Skeletal muscle satellite cell (primary cell): Measurements from ENCODE around the gene DCC.

Source experiments
- H3K27me3 ChIP-seq: 2 replicates; pipeline ENCODE4 v1.7.0; 2013; ENCODE audit warnings: low read length; ENCODE audit not compliant: control insufficient read depth, insufficient read depth
- H3K36me3 ChIP-seq: 2 replicates; pipeline ENCODE4 v1.7.0; 2013; ENCODE audit warnings: mild to moderate bottlenecking, control low read depth, low read length; ENCODE audit not compliant: insufficient read depth
- H3K4me1 ChIP-seq: 2 replicates; pipeline ENCODE4 v1.7.0; 2013; ENCODE audit warnings: low read length; ENCODE audit not compliant: control insufficient read depth, insufficient read depth
- H3K4me2 ChIP-seq: 2 replicates; pipeline ENCODE4 v1.7.0; 2013; ENCODE audit warnings: mild to moderate bottlenecking, low read length
- H3K4me3 ChIP-seq: 2 replicates; pipeline ENCODE4 v1.7.0; 2013; ENCODE audit warnings: low read length
- H3K9ac ChIP-seq: 2 replicates; pipeline ENCODE4 v1.7.0; 2013; ENCODE audit warnings: mild to moderate bottlenecking, low read depth, low read length, moderate library complexity
- H3K9me3 ChIP-seq: replicated peaks from 2 replicates; pipeline ENCODE4 v1.7.0; 2013; ENCODE audit warnings: mild to moderate bottlenecking, control low read depth, low read length

Gene DCC

GRCh38 chr18:52897611-52898484 lies 557.9 kb downstream of the DCC start:
- H3K9me3 ChIP-seq, result peaks cover 5% of the 10 kb centered on the region
- H3K27me3 ChIP-seq, result no peaks in the 10 kb centered on the region
- no peak overlapping the region for H3K9ac ChIP-seq
- no peak overlapping the region for H3K4me3 ChIP-seq
- H3K4me2 ChIP-seq, result no peak overlapping the region
- H3K4me1 ChIP-seq, result no peaks in the 10 kb centered on the region
- H3K36me3 ChIP-seq, result no peaks in the 10 kb centered on the region

GRCh38 chr18:52898485-52899058 lies 558.6 kb downstream of the DCC start:
- no peaks in the 10 kb centered on the region for H3K36me3 ChIP-seq
- no peak overlapping the region for H3K4me3 ChIP-seq
- no peaks in the 10 kb centered on the region for H3K4me1 ChIP-seq
- H3K27me3 ChIP-seq, result no peaks in the 10 kb centered on the region
- peaks cover 3% of the 10 kb centered on the region for H3K9me3 ChIP-seq
- no peak overlapping the region for H3K4me2 ChIP-seq
- H3K9ac ChIP-seq, result no peak overlapping the region

- H3K36me3 ChIP-seq, result no peaks in the 10 kb centered on the region
- H3K9me3 ChIP-seq, result no peaks in the 10 kb centered on the region
- no peak overlapping the region for H3K4me2 ChIP-seq
- H3K4me3 ChIP-seq, result no peak overlapping the region
- no peaks in the 10 kb centered on the region for H3K27me3 ChIP-seq
- no peaks in the 10 kb centered on the region for H3K4me1 ChIP-seq
- no peak overlapping the region for H3K9ac ChIP-seq
Measured at GRCh38 chr18:52902188-52902587, 562.2 kb downstream of the DCC start.

- Histone ChIP-seq H3K9me3 (no peaks in the 10 kb centered on the region), H3K27me3 (no peaks in the 10 kb centered on the region), H3K36me3 (no peaks in the 10 kb centered on the region), H3K4me3 (no peak overlapping the region), H3K4me2 (no peak overlapping the region), H3K9ac (no peak overlapping the region), H3K4me1 (no peaks in the 10 kb centered on the region)
Measured at GRCh38 chr18:52903857-52904256, 563.9 kb downstream of the DCC start.

- no peaks in the 10 kb centered on the region for H3K36me3 ChIP-seq
- no peak overlapping the region for H3K9ac ChIP-seq
- no peak overlapping the region for H3K4me2 ChIP-seq
- H3K9me3 ChIP-seq, result peaks cover 4% of the 10 kb centered on the region
- no peaks in the 10 kb centered on the region for H3K27me3 ChIP-seq
- no peak overlapping the region for H3K4me3 ChIP-seq
- no peaks in the 10 kb centered on the region for H3K4me1 ChIP-seq
Measured at GRCh38 chr18:52907543-52908308, 567.7 kb downstream of the DCC start.

GRCh38 chr18:52914148-52914547 lies 574.2 kb downstream of the DCC start:
- Histone ChIP-seq H3K4me2 (no peak overlapping the region), H3K36me3 (no peaks in the 10 kb centered on the region), H3K9ac (no peak overlapping the region), H3K9me3 (peaks cover 6% of the 10 kb centered on the region), H3K27me3 (no peaks in the 10 kb centered on the region), H3K4me3 (no peak overlapping the region), H3K4me1 (no peaks in the 10 kb centered on the region)

- H3K4me2 ChIP-seq, result no peak overlapping the region
- no peak overlapping the region for H3K9ac ChIP-seq
- no peaks in the 10 kb centered on the region for H3K36me3 ChIP-seq
- no peaks in the 10 kb centered on the region for H3K4me1 ChIP-seq
- no peak overlapping the region for H3K4me3 ChIP-seq
- peaks cover 2% of the 10 kb centered on the region for H3K9me3 ChIP-seq
- no peaks in the 10 kb centered on the region for H3K27me3 ChIP-seq
Measured at GRCh38 chr18:52920665-52921064, 580.7 kb downstream of the DCC start.

GRCh38 chr18:52933356-52933755 lies 593.4 kb downstream of the DCC start:
- no peaks in the 10 kb centered on the region for H3K27me3 ChIP-seq
- no peak overlapping the region for H3K4me3 ChIP-seq
- no peaks in the 10 kb centered on the region for H3K9me3 ChIP-seq
- H3K9ac ChIP-seq, result no peak overlapping the region
- H3K4me1 ChIP-seq, result no peaks in the 10 kb centered on the region
- H3K4me2 ChIP-seq, result no peak overlapping the region
- H3K36me3 ChIP-seq, result no peaks in the 10 kb centered on the region

GRCh38 chr18:52936931-52937330 lies 596.9 kb downstream of the DCC start:
- no peak overlapping the region for H3K4me2 ChIP-seq
- H3K4me1 ChIP-seq, result no peaks in the 10 kb centered on the region
- H3K4me3 ChIP-seq, result no peak overlapping the region
- H3K36me3 ChIP-seq, result no peaks in the 10 kb centered on the region
- H3K27me3 ChIP-seq, result no peaks in the 10 kb centered on the region
- no peaks in the 10 kb centered on the region for H3K9me3 ChIP-seq
- no peak overlapping the region for H3K9ac ChIP-seq

- no peaks in the 10 kb centered on the region for H3K27me3 ChIP-seq
- H3K4me1 ChIP-seq, result no peaks in the 10 kb centered on the region
- no peaks in the 10 kb centered on the region for H3K36me3 ChIP-seq
- no peaks in the 10 kb centered on the region for H3K9me3 ChIP-seq
- H3K4me2 ChIP-seq, result no peak overlapping the region
- no peak overlapping the region for H3K4me3 ChIP-seq
- no peak overlapping the region for H3K9ac ChIP-seq
Measured at GRCh38 chr18:52937840-52938239, 597.8 kb downstream of the DCC start.

GRCh38 chr18:52945552-52945951 lies 605.6 kb downstream of the DCC start:
- H3K4me2 ChIP-seq, result no peak overlapping the region
- no peaks in the 10 kb centered on the region for H3K27me3 ChIP-seq
- no peaks in the 10 kb centered on the region for H3K36me3 ChIP-seq
- H3K9me3 ChIP-seq, result no peaks in the 10 kb centered on the region
- no peaks in the 10 kb centered on the region for H3K4me1 ChIP-seq
- no peak overlapping the region for H3K4me3 ChIP-seq
- H3K9ac ChIP-seq, result no peak overlapping the region
